Mucosa of stomach (tissue), 1 donor: ENCODE data around the gene ZNF516.

ENCODE experiments used
- H3K27me3 ChIP-seq: one replicate; pipeline ENCODE4 v1.7.0; 2013; ENCODE audit warnings: mild to moderate bottlenecking, low read length; ENCODE audit not compliant: control insufficient read depth, insufficient read depth
- H3K36me3 ChIP-seq: one replicate; pipeline ENCODE4 v1.7.0; 2013; ENCODE audit warnings: low read length; ENCODE audit not compliant: control insufficient read depth, insufficient read depth
- H3K4me1 ChIP-seq: one replicate; pipeline ENCODE4 v1.7.0; 2013; ENCODE audit warnings: mild to moderate bottlenecking, low read length; ENCODE audit not compliant: control insufficient read depth, insufficient read depth
- H3K4me3 ChIP-seq: one replicate; pipeline ENCODE4 v1.7.0; 2013; ENCODE audit warnings: low read length
- H3K9ac ChIP-seq: one replicate; pipeline ENCODE4 v1.7.0; 2013; ENCODE audit warnings: mild to moderate bottlenecking, low read length, moderate library complexity
- H3K9me3 ChIP-seq: one replicate; pipeline ENCODE4 v1.7.0; 2013; ENCODE audit warnings: mild to moderate bottlenecking, low read length, moderate library complexity; ENCODE audit not compliant: control insufficient read depth
- donor health status: Pancreatic carcinoma.

The ZNF516 gene

DNA sequence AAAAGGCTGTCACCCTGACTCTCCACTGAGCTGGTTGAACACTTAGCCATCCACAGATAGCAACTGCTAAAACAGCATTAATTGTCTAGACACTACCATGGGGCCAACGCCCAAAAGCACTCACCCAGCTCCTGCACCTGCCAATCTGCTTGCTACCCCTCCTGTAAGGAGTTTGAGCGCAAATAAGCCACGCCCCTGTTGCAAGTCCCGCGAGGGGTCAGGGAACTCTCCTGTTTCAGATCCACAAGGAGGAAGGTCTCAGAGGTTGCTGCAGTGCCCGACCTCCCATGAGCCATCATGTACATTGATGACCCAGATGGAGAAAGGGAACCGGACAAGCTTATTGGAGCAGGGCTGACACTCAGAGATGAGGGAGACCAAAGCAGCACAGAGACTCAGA lies 106.8 kb downstream of the ZNF516 start:
- Histone ChIP-seq H3K36me3 (no peaks in the 10 kb centered on the region), H3K9me3 (no peaks in the 10 kb centered on the region), H3K4me1 (peaks cover 39% of the 10 kb centered on the region), H3K27me3 (no peaks in the 10 kb centered on the region), H3K9ac (no peak overlapping the region), H3K4me3 (no peak overlapping the region)

DNA sequence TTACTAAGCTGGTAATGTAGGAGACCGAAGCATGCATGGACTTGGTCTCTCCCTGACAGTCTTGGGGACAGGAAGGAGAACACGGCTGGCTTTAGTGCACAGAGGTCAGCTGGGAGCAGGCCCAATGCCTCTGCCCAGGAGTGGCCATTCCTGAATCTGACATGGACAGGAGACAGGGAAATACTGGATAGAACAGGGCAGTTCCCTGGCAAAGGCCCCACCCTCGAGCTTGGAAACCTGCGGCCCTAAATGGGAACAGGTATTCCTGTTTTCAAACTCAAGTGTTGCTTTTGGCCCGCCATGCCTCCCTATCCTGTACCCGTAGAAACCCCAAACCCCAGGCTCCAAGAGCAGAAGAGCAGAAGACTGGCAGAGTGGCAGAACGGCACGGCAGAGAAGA lies 107.4 kb downstream of the ZNF516 start:
- Histone ChIP-seq H3K4me3 (no peak overlapping the region), H3K9me3 (no peaks in the 10 kb centered on the region), H3K9ac (no peak overlapping the region), H3K4me1 (peaks cover 39% of the 10 kb centered on the region), H3K27me3 (no peaks in the 10 kb centered on the region), H3K36me3 (no peaks in the 10 kb centered on the region)

DNA sequence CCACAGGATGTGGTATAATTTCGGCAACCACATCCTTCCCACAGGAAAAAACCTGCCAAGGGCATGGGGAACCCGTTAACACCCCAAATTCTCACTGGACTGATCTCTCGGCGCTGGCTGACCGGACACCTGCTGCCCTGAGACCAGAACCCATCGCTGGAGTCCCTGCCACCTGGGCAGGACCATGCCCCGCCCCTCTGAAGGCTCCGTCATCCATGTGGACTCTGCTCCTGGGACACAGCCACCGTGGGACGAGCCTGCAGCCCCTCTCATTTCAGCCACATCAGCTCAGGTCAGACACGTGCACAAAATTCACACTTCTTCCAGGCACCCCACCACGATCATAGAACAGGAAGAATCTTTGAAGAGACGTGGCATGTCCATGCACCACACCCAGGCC lies 108.2 kb downstream of the ZNF516 start:
- Histone ChIP-seq H3K27me3 (no peaks in the 10 kb centered on the region), H3K36me3 (no peaks in the 10 kb centered on the region)

DNA sequence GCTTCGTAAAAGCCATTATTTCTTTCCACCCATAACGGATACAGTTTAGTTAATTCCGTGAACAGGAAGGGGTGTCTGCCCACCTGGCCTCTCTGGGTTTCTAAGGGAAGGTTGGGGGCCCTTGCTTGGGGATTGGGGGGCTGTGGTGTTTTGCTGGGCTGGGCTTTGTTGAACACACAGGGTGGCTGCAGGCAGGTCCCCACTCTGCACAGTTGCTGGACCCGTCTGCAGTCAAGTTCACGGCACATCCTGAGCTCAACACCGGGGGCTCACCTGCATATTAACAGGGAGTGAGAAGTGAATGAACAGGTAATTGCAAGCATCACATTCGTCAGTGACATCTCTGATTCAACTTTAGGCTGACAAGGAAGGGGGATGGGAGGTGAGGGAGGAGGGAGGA lies 109.0 kb downstream of the ZNF516 start:
- Histone ChIP-seq H3K4me1 (peaks cover 28% of the 10 kb centered on the region), H3K9ac (no peak overlapping the region), H3K9me3 (no peaks in the 10 kb centered on the region), H3K27me3 (no peaks in the 10 kb centered on the region), H3K36me3 (no peaks in the 10 kb centered on the region), H3K4me3 (no peak overlapping the region)

More for the DNA sequence above, 108.2 kb downstream of the ZNF516 start:
- Histone ChIP-seq H3K9me3 (no peaks in the 10 kb centered on the region), H3K4me1 (peaks cover 33% of the 10 kb centered on the region), H3K9ac (no peak overlapping the region), H3K4me3 (no peak overlapping the region)

DNA sequence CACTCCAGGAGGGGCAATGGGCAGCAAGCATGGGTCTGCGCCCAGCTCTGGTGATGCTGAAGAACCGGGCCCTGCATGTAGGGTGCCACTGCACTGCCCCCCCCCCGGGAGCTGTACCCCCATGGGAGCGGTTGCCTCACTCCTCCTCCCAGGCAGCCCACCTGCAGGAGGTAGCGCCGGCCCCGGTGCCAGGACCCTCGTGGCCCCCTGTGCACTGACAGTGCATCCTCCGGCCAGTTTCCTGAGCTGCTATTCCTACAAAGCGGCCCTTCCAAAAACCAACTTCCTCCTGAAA lies 109.4 kb downstream of the ZNF516 start:
- Histone ChIP-seq H3K4me1 (peaks cover 25% of the 10 kb centered on the region), H3K36me3 (no peaks in the 10 kb centered on the region), H3K4me3 (no peak overlapping the region), H3K9me3 (no peaks in the 10 kb centered on the region), H3K27me3 (no peaks in the 10 kb centered on the region), H3K9ac (no peak overlapping the region)

DNA sequence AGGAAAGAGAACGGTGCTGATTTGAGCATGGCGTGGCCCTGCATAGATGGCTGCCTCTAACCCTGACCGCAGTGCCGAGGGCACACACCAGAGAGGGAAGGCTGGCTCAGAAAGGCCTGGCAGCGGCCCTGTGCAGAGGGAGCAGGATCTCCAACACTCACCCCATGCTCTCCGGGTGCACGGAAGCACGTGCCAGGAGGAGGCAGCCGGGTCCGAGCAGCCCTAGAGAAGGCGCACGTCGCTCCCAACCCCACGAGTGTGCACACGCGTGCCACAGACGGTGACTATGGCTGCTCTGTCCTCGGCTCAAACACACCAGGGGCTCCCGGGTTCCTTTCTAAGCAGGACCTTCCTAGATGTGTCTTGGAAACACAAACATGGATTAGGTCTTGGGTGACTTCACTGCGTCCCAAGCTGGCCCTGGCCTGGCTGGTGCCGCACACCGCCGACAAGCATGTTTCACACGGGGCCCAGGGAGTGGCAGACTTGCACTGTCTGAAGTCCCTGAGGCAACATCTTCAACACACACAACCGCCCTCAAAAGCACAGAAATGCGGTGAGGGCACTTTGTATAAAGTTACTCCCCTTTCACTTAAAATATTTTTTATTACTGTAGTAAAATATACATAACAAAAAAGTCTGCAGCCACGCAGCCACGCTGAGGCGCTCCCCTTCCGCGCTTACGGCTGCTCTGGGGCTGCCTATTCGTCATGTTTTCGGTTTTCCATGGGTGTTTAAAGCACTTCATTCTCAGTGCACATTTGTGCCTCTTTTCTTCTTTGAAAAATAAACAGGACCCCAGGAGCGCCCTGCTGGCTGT lies 110.0 kb downstream of the ZNF516 start:
- Histone ChIP-seq H3K9me3 (no peaks in the 10 kb centered on the region), H3K4me3 (no peak overlapping the region), H3K27me3 (no peaks in the 10 kb centered on the region), H3K4me1 (peaks cover 19% of the 10 kb centered on the region), H3K36me3 (no peaks in the 10 kb centered on the region), H3K9ac (no peak overlapping the region)

DNA sequence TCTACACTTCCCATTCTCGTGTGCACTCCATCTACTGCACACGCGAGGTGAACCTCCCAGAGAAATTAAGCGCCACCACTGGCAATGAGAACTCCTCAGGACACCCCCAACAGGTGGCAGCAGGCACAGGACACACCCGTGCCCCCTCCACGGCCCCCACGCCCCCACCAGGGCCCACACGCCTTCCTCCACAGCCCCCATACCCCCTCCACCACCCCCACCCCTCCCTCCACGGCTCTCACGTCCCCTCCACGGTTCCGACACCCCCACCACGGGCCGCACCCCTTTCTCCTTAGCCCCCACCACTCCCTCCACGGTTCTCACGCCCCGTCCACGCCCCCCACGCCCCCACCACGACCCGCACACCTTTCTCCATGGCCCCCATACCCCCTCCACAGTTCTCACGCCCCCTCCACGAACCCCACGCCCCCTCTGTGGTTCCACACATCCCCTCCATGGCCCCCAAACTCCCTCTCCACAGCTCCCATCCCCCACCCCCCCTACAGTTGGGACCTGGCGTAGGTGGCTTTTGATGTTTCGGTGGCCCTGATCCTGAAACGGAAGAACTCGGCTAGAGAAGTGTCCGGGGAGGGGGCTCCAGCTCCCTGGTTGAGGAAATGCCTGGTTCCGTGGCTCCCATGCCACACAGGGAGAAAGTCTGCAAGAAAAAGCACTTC lies 110.8 kb downstream of the ZNF516 start:
- H3K27me3 ChIP-seq = no peaks in the 10 kb centered on the region
- peaks cover 11% of the 10 kb centered on the region for H3K4me1 ChIP-seq
- no peak overlapping the region for H3K4me3 ChIP-seq
- H3K9ac ChIP-seq = no peak overlapping the region
- no peaks in the 10 kb centered on the region for H3K36me3 ChIP-seq
- H3K9me3 ChIP-seq = no peaks in the 10 kb centered on the region

DNA sequence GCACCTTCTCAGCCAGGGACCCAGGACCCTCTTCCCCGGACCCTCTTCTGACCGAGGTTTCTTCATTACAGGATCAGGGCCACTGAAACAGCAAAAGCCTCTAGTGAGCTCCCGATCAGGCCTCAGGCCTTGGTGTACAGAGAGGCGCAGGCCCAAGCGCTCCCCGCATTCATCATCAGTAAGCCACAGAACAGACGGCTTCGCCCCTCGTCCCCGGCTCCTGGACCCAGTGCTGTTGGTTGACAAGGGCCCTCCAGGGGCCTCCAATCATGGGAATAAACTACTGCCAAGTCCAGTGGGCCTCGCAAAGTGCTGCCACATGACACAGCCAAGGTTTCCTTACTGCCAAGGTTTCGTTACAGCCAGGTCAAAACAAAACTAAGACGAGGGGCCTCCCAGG lies 111.4 kb downstream of the ZNF516 start:
- H3K4me3 ChIP-seq = no peak overlapping the region
- no peak overlapping the region for H3K9ac ChIP-seq
- H3K9me3 ChIP-seq = no peaks in the 10 kb centered on the region
- peaks cover 5% of the 10 kb centered on the region for H3K4me1 ChIP-seq
- no peaks in the 10 kb centered on the region for H3K36me3 ChIP-seq
- H3K27me3 ChIP-seq = no peaks in the 10 kb centered on the region

DNA sequence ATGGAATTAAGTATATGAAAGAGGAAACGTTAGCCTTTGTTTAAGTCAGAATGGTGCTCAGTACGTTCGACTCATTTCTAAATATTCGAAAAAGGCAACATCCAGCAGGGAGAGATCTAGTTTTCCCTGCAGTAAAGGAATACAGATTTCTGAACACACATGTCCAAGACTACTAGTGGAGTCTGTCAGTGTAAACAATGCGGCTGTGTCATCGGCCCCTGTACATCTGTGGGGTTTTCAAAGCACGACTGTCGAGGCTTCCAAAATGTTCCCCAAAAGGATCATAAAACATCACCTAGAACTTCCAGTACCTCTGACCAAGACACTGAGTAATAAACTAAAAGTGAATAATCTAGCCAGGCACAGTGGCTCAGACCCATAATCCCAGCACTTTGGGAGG lies 112.8 kb downstream of the ZNF516 start:
- Histone ChIP-seq H3K9ac (no peak overlapping the region), H3K4me3 (no peak overlapping the region), H3K36me3 (no peaks in the 10 kb centered on the region), H3K27me3 (no peaks in the 10 kb centered on the region), H3K9me3 (no peaks in the 10 kb centered on the region), H3K4me1 (peaks cover 2% of the 10 kb centered on the region)

DNA sequence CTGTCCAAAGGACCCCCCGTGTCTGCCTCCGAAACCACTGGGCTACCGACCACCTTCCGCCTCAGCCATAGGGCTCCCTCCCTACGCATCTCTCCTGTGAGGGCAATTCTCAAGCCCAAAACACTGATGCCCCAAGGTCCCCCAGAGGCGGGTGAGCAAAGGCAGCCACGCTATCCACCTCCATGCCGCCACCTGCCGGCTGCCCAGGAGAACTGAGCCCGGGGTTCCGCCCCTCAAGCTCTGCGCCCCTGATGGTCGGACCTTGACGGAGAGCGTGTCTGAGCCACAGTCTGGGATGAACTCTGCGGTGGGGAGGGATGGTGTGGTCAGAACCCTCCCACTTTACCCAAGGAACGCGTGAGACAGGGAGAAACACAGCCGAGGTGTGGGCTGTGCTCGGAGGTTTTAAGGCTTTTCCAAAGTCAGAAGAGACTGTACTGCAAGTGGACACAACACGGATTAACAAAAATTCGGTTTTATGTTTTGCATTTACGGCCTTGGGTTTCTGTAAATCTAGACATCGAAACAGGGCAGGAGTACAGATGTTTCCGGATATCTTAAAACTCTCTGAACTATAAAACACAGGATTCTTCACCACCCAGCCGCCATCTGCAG lies 114.1 kb downstream of the ZNF516 start:
- H3K36me3 ChIP-seq = no peaks in the 10 kb centered on the region
- no peak overlapping the region for H3K9ac ChIP-seq

DNA sequence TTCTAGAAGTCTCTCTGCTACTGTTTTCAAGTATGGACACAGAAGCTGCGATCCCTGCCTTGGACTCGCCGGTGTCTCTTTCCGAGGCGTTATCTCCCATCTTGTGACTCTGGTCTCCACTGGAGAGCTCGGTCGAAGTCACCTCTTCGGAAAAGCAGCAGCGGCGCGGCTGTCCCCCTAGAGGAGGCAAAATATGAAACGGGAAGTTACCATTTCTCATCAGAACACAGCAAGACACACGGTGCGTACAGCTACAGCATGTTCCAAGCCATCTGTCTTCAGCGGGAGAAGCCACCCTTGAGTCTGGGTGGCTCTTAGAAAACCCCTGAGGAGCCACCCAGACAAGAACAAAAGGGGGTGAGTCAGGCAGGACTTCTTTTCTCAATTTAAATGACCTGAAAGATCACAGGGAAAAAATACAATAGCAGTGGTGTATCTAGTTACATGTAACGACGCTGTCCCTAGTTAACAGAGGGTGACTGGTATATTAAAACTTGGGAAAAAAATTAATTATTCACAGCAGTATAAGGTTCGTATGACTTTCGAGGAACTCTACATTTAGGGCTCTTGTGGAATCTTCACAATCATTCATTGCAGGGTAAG lies 114.8 kb downstream of the ZNF516 start:
- peaks cover 14% of the 10 kb centered on the region for H3K4me1 ChIP-seq
- H3K4me3 ChIP-seq = no peak overlapping the region
- H3K9me3 ChIP-seq = no peaks in the 10 kb centered on the region
- H3K27me3 ChIP-seq = no peaks in the 10 kb centered on the region
- no peaks in the 10 kb centered on the region for H3K36me3 ChIP-seq
- H3K9ac ChIP-seq = no peak overlapping the region

More for the DNA sequence above, 114.1 kb downstream of the ZNF516 start:
- Histone ChIP-seq H3K27me3 (no peaks in the 10 kb centered on the region), H3K4me1 (peaks cover 13% of the 10 kb centered on the region), H3K4me3 (no peak overlapping the region), H3K9me3 (no peaks in the 10 kb centered on the region)
